Activated CD8-positive, alpha-beta memory T cell treated with anti-CD3 and anti-CD28 coated beads, Interleukin-2, amount 50 U/mL, for 24 hours (primary cell): ENCODE data around the gene KRTAP10-4.
"Not testable (repeated sequence)": the region's sequence is repeated elsewhere in the genome, so short reads cannot be mapped to it uniquely, and the experiment has no call there.

Experiments
- DNase-seq: peaks from one replicate; pipeline ENCODE4 v3.0.0-alpha.2; 2020; ENCODE audit errors: extremely low read depth

Gene KRTAP10-4

DNA sequence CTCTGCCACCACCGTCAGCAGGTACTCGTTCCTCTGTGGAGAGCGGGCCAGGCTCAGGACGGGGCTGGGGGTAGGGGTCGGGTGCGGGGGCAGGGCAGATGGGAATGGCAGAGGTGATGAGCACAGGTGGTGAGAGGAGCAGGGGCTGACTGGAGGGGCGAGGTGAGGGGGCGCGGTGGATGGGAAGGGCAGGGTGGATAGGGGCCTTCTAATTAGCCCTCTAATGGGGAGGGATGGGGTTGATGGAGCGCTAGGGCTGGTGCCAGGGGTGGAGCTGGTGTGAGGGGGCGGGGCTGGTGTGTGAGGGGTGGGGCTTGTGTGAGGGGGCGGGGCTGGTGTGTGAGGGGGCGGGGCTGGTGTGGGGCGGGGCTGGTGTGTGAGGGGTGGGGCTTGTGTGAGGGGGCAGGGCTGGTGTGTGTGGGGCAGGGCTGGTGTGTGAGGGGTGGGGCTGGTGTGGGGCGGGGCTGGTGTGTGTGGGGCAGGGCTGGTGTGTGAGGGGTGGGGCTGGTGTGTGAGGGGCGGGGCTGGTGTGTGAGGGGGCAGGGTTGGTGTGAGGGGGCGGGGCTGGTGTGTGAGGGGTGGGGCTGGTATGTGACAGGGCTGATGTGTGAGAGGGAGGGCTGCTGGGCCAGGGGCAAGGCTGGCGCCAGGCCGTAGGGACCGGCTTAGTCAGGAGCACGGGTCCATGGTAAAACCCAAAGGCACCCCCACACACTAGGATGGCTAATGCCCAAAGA, 39.5 kb upstream of the KRTAP10-4 start:
- DNase-seq, result no peak

DNA sequence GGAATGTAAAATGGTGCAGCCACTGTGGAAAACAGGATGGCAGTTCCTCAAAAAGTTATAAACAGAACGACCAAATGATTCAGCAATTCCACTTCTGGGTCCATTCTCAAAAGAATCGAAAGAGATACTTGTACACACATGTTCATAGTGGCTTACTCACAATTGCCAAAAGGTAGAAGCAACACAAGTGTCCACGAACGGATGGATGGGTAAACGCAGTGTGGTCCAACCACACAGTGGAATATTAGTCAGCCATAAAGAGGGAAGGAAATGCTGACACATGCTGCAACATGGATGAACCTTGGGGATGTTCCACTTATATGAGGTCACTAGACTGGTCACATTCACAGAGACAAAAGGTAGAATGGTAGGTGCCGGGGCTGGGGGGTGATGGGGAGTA, 38.8 kb upstream of the KRTAP10-4 start:
- DNase-seq, result no peak

GRCh38 chr21:44535963-44536362, 37.6 kb upstream of the KRTAP10-4 start:
- no peak for DNase-seq

GRCh38 chr21:44537930-44538911, 35.3 kb upstream of the KRTAP10-4 start:
- no peak for DNase-seq

GRCh38 chr21:44539046-44539445, 34.5 kb upstream of the KRTAP10-4 start:
- no peak for DNase-seq

DNA sequence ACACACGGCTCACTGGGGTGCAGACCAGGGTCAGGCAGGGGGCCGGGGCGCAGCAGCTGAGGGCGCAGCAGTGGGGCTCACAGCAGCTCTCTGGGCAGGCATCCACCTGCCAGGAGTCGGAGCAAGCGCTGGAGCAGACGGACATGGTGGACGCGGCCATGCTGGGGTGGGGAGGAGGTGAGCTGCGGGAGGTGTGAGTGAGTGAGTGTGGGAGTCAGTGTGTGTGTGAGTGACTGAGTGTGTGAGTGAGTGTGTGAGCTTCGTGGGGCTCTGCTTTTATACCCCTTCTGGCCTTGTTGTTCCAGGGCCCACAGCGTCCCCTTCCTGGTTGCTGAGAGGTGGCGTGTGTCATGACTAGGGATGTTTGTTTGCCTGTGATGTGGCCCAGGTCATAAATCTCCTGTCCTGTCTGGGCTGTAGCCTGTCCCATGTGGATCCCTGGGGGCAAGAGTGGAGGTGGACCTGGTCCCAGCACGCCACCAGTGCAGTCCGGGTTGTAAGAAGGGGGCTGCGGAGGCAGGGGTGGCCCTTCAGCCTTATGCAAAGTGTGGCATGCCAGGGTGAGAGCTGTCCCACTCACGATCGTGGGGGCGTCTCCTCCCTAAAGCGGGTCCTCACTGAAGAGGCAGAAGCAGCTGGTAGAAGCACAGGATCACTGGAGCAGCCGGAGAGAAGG, 33.4 kb upstream of the KRTAP10-4 start, which contains the start of gene KRTAP10-1:
Gene KRTAP10-1 (minus strand): TSS at position 205 of the 676 bp plus-strand sequence. CDS start 45 bp downstream, at position 160.
- DNase-seq, result no peak

- no peak for DNase-seq
These were observed 32.7 kb upstream of the KRTAP10-4 start for GRCh38 chr21:44540741-44541288.

DNA sequence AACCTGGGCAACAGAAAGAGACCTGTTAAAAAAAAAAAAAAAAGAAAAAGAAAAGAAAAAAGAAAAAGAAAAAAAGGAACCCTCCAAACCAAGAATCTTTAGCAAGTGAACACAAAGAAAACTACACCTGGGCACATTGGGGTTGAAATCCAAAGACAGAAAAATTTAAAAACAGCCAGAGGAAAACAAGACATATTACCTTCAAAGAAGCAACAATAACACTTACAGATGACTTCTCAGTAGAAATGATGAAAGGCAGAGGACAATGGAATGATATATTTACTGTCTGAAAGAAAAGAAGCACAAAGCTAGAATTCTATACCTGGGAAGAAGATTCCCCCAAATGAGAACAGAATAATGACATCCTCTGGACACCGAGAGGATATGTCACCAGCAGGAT, 30.8 kb upstream of the KRTAP10-4 start:
- DNase-seq, result no peak

DNA sequence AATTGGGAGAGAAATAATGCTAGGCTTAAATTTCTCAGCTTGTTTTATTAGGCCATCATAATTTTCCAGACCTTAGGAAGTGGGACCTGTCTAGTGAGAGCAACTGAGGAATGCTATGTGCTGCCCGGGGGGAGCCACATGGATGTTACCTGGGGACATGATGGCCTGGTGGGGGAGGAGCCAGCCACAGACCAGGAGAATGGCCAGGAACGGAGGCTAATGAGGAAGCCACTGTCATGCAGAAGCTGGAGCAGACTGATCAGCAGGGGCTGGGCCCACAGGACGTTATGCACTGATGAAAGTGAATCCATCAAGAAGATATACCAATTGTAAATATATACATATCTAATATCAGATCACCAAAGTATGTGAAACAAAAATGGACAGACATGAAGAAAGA, 29.0 kb upstream of the KRTAP10-4 start:
- DNase-seq, result no peak

GRCh38 chr21:44547656-44548331, 25.7 kb upstream of the KRTAP10-4 start:
- no peak for DNase-seq

- DNase-seq, result no peak
These were observed 25.1 kb upstream of the KRTAP10-4 start for GRCh38 chr21:44548381-44548780.

DNA sequence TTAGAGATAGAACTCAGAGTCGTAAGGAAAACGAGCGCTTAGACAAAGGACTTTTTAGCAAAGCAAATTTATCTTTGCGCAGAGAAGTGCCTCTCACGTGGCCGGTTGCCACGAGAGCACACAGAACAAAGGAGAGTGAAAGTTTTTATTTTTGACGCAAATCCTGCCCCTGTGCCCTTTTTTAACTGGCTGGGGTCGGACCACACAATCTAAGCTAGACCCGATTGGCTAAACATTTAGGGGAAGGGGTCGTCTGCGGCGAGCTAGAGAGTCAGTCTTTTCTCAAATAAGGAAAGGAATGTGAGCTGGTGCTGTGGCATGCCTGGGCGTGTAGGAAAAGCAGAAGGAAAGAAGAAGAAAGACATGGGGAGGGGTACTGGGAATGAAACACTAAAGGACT, 24.6 kb upstream of the KRTAP10-4 start:
- no peak for DNase-seq

- no peak for DNase-seq
These were observed 23.9 kb upstream of the KRTAP10-4 start for GRCh38 chr21:44549525-44550211.

DNA sequence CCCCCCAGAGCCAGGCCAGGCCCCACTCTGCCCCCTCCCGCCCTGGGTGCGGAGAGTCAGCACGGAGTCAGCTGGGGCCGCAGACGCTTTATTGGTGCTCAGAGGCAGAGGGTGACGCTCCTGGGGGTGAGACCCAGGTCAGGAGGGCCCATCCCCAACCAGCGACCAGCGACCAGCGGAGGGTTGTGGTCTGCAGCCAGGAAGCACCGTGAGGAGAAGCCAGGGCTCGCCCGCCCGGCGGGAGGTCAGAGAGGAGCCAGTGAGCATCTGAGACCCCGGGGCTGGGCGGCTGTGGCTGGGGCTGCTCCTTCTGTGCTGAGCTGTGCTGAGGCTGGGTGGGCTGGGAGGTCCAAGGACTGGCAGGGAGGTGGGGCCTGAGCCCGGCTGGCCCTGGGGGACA, 23.2 kb upstream of the KRTAP10-4 start:
- not testable (repeated sequence) for DNase-seq

- no peak for DNase-seq
These were observed 22.7 kb upstream of the KRTAP10-4 start for GRCh38 chr21:44550807-44551206.

DNA sequence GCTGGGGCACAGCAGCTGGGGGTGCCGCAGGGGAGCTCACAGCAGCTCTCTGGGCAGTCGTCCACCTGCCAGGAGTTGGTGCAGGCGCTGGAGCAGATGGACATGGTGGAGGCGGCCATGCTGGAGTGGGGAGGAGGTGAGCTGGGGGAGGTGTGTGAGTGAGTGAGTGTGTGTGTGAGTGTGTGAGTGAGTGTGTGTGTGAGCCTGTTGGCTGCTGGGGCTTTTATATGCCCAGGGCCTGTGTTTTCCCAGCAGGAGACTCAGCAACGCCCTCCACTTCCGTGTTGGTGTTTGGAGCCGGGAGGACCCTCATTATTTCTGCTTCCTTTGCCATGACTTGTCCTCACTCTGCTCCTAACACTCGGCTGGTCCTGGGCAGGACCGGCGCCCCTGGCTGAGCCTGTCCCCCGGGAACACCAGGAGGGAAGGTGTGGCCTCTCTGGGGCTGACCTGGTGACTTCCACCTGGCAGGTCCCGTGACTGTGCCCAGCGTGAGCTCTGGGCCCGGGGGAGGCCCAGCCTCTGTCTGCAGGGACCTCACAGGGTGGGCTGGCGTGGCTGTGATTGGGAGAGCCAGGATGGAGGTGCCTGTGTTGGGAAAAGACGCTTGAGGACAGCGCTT, 22.1 kb upstream of the KRTAP10-4 start, which contains the start of gene KRTAP10-2:
Gene KRTAP10-2 (minus strand): TSS at position 166 of the 622 bp plus-strand sequence. CDS start 47 bp downstream, at position 119.
- no peak for DNase-seq

- no peak for DNase-seq
These were observed 21.4 kb upstream of the KRTAP10-4 start for GRCh38 chr21:44552136-44552535.

DNA sequence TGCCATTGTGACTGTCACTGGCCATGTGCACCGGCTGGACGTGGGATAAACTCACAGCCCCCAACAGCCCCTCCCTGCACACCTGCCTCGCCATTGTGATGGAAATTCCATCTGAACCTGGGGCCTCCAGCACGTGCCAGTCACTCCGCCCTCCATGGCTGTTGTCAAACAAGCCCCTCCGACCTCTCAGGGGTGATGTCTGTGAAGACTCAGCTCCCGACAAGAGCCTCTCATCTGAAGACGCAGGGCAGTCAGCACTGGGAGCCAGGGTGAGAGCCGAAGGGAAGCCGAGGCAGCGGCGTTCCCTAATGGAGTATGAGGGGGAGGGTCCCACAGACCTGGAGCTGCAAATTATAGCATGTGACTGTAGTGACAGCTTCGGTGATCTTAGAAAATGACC, 20.8 kb upstream of the KRTAP10-4 start:
- no peak for DNase-seq

GRCh38 chr21:44555200-44555875, 18.2 kb upstream of the KRTAP10-4 start:
- no peak for DNase-seq
